Activated CD8-positive, alpha-beta memory T cell treated with anti-CD3 and anti-CD28 coated beads, Interleukin-2, amount 10 ng/mL, durations not matched to agents 7 days and 5 days (primary cell): ENCODE data around the gene PAPSS2. TPM values are rescaled to one million over a fixed set of nuclear protein-coding genes. Genes with fewer than 3 reads are reported as not detected.

Experiments
- ATAC-seq: fragments of 150-1000 bp; cut with Tn5 transposase; one replicate; pipeline ENCODE4 v1.10.0; 2021; ENCODE audit warnings: moderate library complexity
- CTCF ChIA-PET: fragments of 350-600 bp; sonication (Branson Sonifier 250); formaldehyde crosslinking; loops from one replicate; lab custom pipeline; 2021; ENCODE audit warnings: antibody characterized with exemption; lab: Charles Lee
- DNase-seq: peaks from one replicate; pipeline ENCODE4 v3.0.0-alpha.2; 2020
- H3K27ac Mint-ChIP-seq: one replicate; pipeline ENCODE4 v1.8.0; 2021; ENCODE audit warnings: mild to moderate bottlenecking, mixed read lengths
- H3K27me3 Mint-ChIP-seq: one replicate; pipeline ENCODE4 v1.8.0; 2021; ENCODE audit warnings: mixed read lengths
- H3K36me3 Mint-ChIP-seq: one replicate; pipeline ENCODE4 v1.8.0; 2021; ENCODE audit warnings: mild to moderate bottlenecking, mixed read lengths
- H3K4me1 Mint-ChIP-seq: one replicate; pipeline ENCODE4 v1.8.0; 2021; ENCODE audit warnings: mixed read lengths
- H3K4me3 Mint-ChIP-seq: one replicate; pipeline ENCODE4 v1.8.0; 2021; ENCODE audit warnings: mild to moderate bottlenecking, moderate library complexity, mixed read lengths
- H3K9me3 Mint-ChIP-seq: one replicate; pipeline ENCODE4 v1.8.0; 2022; ENCODE audit warnings: low read depth, mixed read lengths
- total RNA-seq, 2 experiments: library from RNA; stranded (reverse); gene quantifications; one replicate each; pipeline ENCODE4 v1.2.3, GENCODE V29; 2021

Gene PAPSS2
- total RNA-seq, 2 experiments from 2014 or later = 0.06 to 0.07 TPM

- ATAC-seq = no peak
- H3K9me3 Mint-ChIP-seq = no peaks in the 10 kb centered on the region
- H3K4me1 Mint-ChIP-seq = no peaks in the 10 kb centered on the region
- no peak overlapping the region for H3K4me3 Mint-ChIP-seq
- H3K27me3 Mint-ChIP-seq = peaks cover 15% of the 10 kb centered on the region
- DNase-seq = no peak
- CTCF ChIA-PET = no interaction called here
- H3K27ac Mint-ChIP-seq = no peak overlapping the region
- H3K36me3 Mint-ChIP-seq = no peaks in the 10 kb centered on the region
Observed at GRCh38 chr10:87691506-87692070, 31.9 kb downstream of the PAPSS2 start.

GRCh38 chr10:87692956-87693484 lies 33.3 kb downstream of the PAPSS2 start:
- H3K27me3 Mint-ChIP-seq = peaks cover 23% of the 10 kb centered on the region
- ATAC-seq = no peak
- no peaks in the 10 kb centered on the region for H3K4me1 Mint-ChIP-seq
- no peaks in the 10 kb centered on the region for H3K36me3 Mint-ChIP-seq
- CTCF ChIA-PET = no interaction called here
- H3K4me3 Mint-ChIP-seq = no peak overlapping the region
- no peaks in the 10 kb centered on the region for H3K9me3 Mint-ChIP-seq
- DNase-seq = no peak
- H3K27ac Mint-ChIP-seq = no peak overlapping the region

GRCh38 chr10:87694011-87694794 lies 34.5 kb downstream of the PAPSS2 start:
- no peaks in the 10 kb centered on the region for H3K4me1 Mint-ChIP-seq
- ATAC-seq = no peak
- H3K4me3 Mint-ChIP-seq = no peak overlapping the region
- no peak for DNase-seq
- no peaks in the 10 kb centered on the region for H3K36me3 Mint-ChIP-seq
- no peak overlapping the region for H3K27ac Mint-ChIP-seq
- CTCF ChIA-PET = interaction anchor here (1.7 kb wide), 1 partner anchor 18 kb away, joined by 3 read pairs; no protein-coding TSS in a partner anchor
- peaks cover 30% of the 10 kb centered on the region for H3K27me3 Mint-ChIP-seq
- no peaks in the 10 kb centered on the region for H3K9me3 Mint-ChIP-seq

DNA sequence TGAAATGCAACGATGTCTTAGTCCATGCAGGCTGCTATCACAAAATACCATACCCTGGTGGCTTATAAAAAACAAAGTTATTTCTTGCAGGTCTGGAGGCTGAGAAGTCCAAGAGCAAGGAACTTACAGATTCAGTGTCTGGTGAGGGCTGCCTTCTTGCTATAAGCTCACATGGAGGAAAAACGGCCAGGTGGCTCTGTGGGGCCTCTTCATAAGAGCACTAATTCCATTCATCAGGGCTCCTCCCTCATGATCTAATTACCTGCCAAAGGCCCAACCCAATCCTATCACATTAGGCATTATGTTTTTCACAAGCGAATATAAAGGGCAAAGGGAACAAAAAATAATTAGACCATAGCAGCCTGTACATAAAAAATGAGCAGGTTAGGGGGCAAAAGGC lies 35.4 kb downstream of the PAPSS2 start:
- peaks cover 31% of the 10 kb centered on the region for H3K27me3 Mint-ChIP-seq
- no peak for ATAC-seq
- no peak overlapping the region for H3K27ac Mint-ChIP-seq
- H3K4me1 Mint-ChIP-seq = no peaks in the 10 kb centered on the region
- CTCF ChIA-PET = interaction anchor here (1.7 kb wide), 1 partner anchor 19 kb away, joined by 3 read pairs; no protein-coding TSS in a partner anchor
- no peak for DNase-seq
- no peaks in the 10 kb centered on the region for H3K36me3 Mint-ChIP-seq
- H3K4me3 Mint-ChIP-seq = no peak overlapping the region
- no peaks in the 10 kb centered on the region for H3K9me3 Mint-ChIP-seq

GRCh38 chr10:87696922-87697745 lies 37.5 kb downstream of the PAPSS2 start:
- no peak for ATAC-seq
- no peak for DNase-seq
- Mint-ChIP-seq H3K4me1 (no peaks in the 10 kb centered on the region), H3K36me3 (no peaks in the 10 kb centered on the region), H3K4me3 (no peak overlapping the region), H3K27me3 (peaks cover 38% of the 10 kb centered on the region), H3K27ac (no peak overlapping the region), H3K9me3 (no peaks in the 10 kb centered on the region)
- CTCF ChIA-PET = no interaction called here

- H3K4me3 Mint-ChIP-seq = no peak overlapping the region
- no peak overlapping the region for H3K27ac Mint-ChIP-seq
- DNase-seq (no peak), ATAC-seq (no peak)
- H3K4me1 Mint-ChIP-seq = no peaks in the 10 kb centered on the region
- no peaks in the 10 kb centered on the region for H3K36me3 Mint-ChIP-seq
- CTCF ChIA-PET = no interaction called here
- peaks cover 38% of the 10 kb centered on the region for H3K27me3 Mint-ChIP-seq
- H3K9me3 Mint-ChIP-seq = no peaks in the 10 kb centered on the region
Observed at GRCh38 chr10:87700031-87700796, 40.5 kb downstream of the PAPSS2 start.

- Mint-ChIP-seq H3K27me3 (peaks cover 25% of the 10 kb centered on the region), H3K4me3 (no peak overlapping the region), H3K36me3 (no peaks in the 10 kb centered on the region), H3K9me3 (no peaks in the 10 kb centered on the region), H3K4me1 (no peaks in the 10 kb centered on the region), H3K27ac (no peak overlapping the region)
- CTCF ChIA-PET = interaction anchor here (0.6 kb wide), 1 partner anchor 671 kb away, joined by 3 read pairs; no protein-coding TSS in a partner anchor
- ATAC-seq (no peak), DNase-seq (no peak)
Observed at GRCh38 chr10:87702260-87702972, 42.7 kb downstream of the PAPSS2 start.

- Mint-ChIP-seq H3K27me3 (peaks cover 25% of the 10 kb centered on the region), H3K4me1 (no peaks in the 10 kb centered on the region), H3K27ac (no peak overlapping the region), H3K36me3 (no peaks in the 10 kb centered on the region), H3K4me3 (no peak overlapping the region), H3K9me3 (no peaks in the 10 kb centered on the region)
- DNase-seq (no peak), ATAC-seq (no peak)
- CTCF ChIA-PET = interaction anchor here (0.6 kb wide), 1 partner anchor 672 kb away, joined by 3 read pairs; no protein-coding TSS in a partner anchor
Observed at GRCh38 chr10:87702973-87703294, 43.3 kb downstream of the PAPSS2 start.

DNA sequence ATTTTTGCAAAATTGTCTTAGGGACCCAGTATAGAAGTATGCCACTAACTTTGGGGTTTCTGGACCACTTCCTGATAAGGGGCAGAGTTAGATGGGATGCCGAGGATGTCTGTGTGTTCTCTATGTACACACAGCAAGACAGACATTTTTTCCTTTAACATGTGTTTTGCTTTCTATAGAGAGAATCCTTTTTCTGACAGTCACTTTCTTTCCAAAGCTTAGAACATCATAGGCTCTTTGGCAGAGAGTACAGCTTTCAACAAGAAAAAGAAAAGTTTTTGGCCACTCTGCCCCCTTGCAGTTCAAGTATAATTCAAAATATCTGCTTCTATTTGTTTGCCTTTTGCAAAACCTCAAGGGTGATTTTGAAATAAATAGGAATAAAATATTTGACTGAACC lies 44.1 kb downstream of the PAPSS2 start:
- no peak for ATAC-seq
- no peaks in the 10 kb centered on the region for H3K9me3 Mint-ChIP-seq

DNA sequence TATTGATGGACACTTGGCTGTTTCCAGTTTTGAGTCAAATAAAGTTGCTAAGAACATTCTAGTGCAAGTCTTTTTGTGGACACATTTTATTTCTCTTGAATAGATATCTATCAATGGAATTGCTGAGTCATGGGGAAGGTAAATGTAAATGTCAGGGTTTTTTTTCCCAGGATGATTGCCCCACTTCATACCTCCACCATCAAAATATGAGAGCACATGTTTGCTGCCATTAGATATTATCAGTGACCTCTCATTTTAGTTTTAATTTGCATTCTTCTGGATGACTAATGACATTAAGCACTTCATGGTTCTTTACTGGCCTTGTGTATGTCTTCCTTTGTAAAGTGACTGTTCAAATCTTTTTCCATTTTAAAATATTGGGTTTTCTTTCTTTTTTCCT lies 45.7 kb downstream of the PAPSS2 start:
- H3K4me1 Mint-ChIP-seq = no peaks in the 10 kb centered on the region
- H3K9me3 Mint-ChIP-seq = no peaks in the 10 kb centered on the region
- CTCF ChIA-PET = no interaction called here

More for the DNA sequence above, 44.1 kb downstream of the PAPSS2 start:
- Mint-ChIP-seq H3K4me1 (no peaks in the 10 kb centered on the region), H3K27me3 (peaks cover 21% of the 10 kb centered on the region), H3K36me3 (no peaks in the 10 kb centered on the region), H3K4me3 (no peak overlapping the region), H3K27ac (no peak overlapping the region)
- DNase-seq = no peak
- CTCF ChIA-PET = no interaction called here

DNA sequence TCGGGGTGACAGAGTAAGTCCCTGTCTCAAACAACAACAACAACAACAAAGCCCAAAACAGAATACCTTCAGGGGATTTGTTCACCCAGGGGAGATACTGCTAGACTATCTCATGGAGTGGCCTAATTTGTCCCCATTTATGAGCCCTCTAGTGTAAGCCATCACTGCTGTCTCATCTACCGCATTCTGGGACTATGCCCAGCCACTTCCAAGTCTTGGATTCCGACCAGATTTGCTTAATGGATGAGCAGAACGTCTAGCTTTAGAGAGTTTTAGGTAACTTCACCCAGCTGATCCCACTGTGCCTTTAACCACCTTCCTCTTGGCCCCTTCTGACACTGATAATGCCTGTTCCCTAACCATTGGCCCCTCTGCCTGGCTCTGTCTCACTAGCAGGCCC lies 47.1 kb downstream of the PAPSS2 start:
- ATAC-seq (no peak), DNase-seq (no peak)
- Mint-ChIP-seq H3K9me3 (no peaks in the 10 kb centered on the region), H3K4me1 (no peaks in the 10 kb centered on the region), H3K27ac (no peak overlapping the region), H3K36me3 (no peaks in the 10 kb centered on the region), H3K4me3 (no peak overlapping the region), H3K27me3 (peaks cover 19% of the 10 kb centered on the region)
- CTCF ChIA-PET = no interaction called here

More for the DNA sequence above, 45.7 kb downstream of the PAPSS2 start:
- no peak for ATAC-seq
- no peaks in the 10 kb centered on the region for H3K36me3 Mint-ChIP-seq
- no peak overlapping the region for H3K4me3 Mint-ChIP-seq
- peaks cover 24% of the 10 kb centered on the region for H3K27me3 Mint-ChIP-seq
- DNase-seq = no peak
- no peak overlapping the region for H3K27ac Mint-ChIP-seq

GRCh38 chr10:87707254-87707653 lies 47.6 kb downstream of the PAPSS2 start:
- Mint-ChIP-seq H3K4me1 (no peaks in the 10 kb centered on the region), H3K9me3 (no peaks in the 10 kb centered on the region), H3K27me3 (peaks cover 19% of the 10 kb centered on the region), H3K27ac (no peak overlapping the region), H3K36me3 (no peaks in the 10 kb centered on the region), H3K4me3 (no peak overlapping the region)
- ATAC-seq (no peak), DNase-seq (no peak)
- CTCF ChIA-PET = no interaction called here
